Measurements from ENCODE around the gene AFF3. TPM values are rescaled to one million over a fixed set of nuclear protein-coding genes. Genes with fewer than 3 reads are reported as not detected.

AFF3 gene
- 1.0 and 1.6 TPM in 2 replicates for total RNA-seq (2014; rRNA removed; shearing (Covaris generic); ENCODE audit: low replicate concordance)

DNA sequence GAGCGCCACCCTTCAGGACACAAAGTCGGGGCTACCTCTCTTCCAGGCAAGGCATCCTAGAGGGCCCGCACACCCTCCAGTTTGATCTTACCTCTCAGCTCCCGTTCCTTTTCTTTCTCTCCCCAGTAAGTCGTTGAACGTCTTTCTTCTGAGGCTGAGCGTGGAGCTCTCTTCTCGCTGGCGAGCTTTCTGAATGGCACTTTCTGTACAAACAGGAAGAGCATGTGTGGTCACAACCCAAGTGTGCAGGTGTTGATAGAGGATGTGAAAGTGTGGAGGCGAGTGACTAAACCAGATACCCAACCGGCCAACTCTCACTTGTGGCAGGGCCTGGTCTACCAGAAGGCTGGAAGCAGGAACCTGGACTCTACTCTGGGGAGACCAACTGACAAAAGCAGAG is at the start of gene AFF3:
AFF3 (minus strand) TSS at position 198 of the 400 bp plus-strand sequence. CDS start 38,136 bp downstream, outside the sequence.
- DNase-seq (ENCODE audit: low read depth), result no peak
- in situ Hi-C loops (cut with HindIII; ENCODE audit: low pct_unique_long_range_greater_than_20kb, low sequenced_read_pairs), result no loop called here

DNA sequence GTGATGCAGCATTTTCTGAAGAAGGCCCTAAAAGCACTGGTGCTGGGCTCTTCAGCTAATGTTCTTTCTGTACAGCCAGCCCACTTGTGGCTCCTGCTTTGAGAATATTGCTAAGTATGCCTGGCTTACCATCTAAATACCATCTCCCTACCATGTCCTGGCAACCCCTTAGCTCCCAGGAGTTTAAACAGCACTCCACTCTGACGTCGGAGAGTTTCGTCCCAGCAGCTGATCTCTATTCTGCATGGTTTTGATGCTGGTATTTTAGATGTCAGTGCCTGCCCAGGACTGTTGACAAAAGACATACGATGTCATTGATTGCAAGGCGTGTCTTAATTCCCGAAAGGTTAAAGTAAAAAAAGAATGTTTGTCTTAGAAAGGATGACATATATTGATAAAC is 47.0 kb upstream of the AFF3 start:
- in situ Hi-C loops (cut with HindIII; ENCODE audit: low pct_unique_long_range_greater_than_20kb, low sequenced_read_pairs), result no loop called here
- no peak for DNase-seq (ENCODE audit: low read depth)

- in situ Hi-C loops (cut with HindIII; ENCODE audit: low pct_unique_long_range_greater_than_20kb, low sequenced_read_pairs), result no loop called here
- DNase-seq (ENCODE audit: low read depth), result no peak
Measured at GRCh38 chr2:100188326-100188725, 45.9 kb upstream of the AFF3 start.

- in situ Hi-C loops (cut with HindIII; ENCODE audit: low pct_unique_long_range_greater_than_20kb, low sequenced_read_pairs), result no loop called here
- DNase-seq (ENCODE audit: low read depth), result no peak
Measured at GRCh38 chr2:100186126-100186525, 43.7 kb upstream of the AFF3 start.

DNA sequence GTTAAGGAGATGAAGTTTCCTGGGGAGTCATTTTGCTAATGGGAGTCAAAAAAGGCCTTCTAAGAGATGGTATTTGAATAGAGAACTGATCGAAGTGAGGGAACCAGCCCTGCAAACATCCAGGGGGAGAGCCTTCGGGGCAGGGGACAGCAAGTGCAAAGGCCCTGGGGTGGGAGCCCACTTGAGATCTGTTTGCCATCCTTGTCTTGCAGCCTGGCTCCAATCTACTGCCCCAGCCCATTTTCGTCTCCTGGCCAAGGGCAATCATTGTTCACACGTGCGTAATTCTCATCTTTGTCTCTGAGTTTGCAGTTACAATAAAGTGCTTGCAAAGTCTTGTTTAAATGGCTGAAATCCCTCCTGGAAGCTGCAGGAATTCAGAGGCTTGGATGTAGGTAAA is 43.1 kb upstream of the AFF3 start:
- DNase-seq (ENCODE audit: low read depth), result no peak
- in situ Hi-C loops (cut with HindIII; ENCODE audit: low pct_unique_long_range_greater_than_20kb, low sequenced_read_pairs), result no loop called here

DNA sequence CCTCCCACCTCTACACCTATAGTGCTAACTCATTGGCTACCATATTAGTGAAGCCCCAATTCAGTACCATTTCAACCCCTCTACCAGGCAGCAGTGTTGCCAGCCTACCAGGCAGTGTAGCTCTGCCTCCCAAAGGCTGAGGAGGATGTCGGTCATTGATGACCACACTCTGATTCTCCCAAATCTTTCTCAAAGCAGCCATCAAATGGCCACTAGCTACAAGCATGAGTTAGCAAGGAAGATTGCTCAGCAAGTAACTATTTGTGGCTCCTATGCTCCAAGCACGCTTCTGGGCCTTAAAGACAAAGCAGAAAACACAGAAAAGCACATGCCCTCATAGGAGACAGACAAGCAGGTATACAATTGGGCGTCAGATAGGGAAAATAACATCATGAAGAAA is 42.7 kb upstream of the AFF3 start:
- DNase-seq (ENCODE audit: low read depth), result no peak
- in situ Hi-C loops (cut with HindIII; ENCODE audit: low pct_unique_long_range_greater_than_20kb, low sequenced_read_pairs), result no loop called here

- no peak for DNase-seq (ENCODE audit: low read depth)
- in situ Hi-C loops (cut with HindIII; ENCODE audit: low pct_unique_long_range_greater_than_20kb, low sequenced_read_pairs), result no loop called here
Measured at GRCh38 chr2:100184055-100184737, 41.8 kb upstream of the AFF3 start.

DNA sequence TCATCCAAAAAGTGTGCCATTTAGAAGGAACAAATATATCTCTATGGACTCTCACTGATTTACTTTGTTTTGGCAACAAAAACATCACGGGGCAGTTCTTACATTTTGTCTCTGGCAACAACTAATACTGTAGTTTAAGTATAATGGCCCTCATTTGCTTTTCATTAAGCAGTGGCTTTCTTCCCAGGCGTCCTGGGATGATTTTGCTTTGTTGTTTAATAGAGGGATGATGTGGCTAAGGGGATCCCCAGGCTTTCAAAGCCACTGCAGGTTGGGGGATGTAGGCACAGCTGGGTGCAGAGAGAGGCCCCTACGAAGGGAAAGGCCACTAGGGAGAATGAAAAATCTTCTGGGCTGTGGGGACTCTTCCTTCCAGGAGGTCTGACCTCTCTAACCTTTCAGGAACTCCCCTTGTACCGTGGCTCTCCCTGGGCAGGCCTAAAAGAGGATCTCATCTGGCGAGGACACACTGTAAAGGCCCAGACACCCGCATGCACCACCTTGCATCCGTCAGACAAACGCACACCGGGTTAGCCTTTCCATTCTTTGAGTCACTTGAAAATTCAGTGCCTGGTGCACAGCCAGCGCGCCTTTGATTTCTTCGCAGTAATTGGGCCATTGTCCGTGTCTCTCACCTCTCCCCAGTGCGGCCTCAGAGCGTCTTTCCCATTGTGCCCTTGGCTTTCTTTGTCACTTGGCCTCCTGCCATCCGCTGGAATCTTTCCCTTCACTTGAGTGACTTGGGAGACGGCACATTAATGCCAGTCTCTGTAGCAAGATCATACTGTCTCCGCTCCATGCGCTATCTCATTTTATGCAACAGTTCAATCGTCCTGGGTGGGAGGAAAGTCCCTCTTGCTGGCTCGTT is 40.3 kb upstream of the AFF3 start:
- no peak for DNase-seq (ENCODE audit: low read depth)
- in situ Hi-C loops (cut with HindIII; ENCODE audit: low pct_unique_long_range_greater_than_20kb, low sequenced_read_pairs), result no loop called here

DNA sequence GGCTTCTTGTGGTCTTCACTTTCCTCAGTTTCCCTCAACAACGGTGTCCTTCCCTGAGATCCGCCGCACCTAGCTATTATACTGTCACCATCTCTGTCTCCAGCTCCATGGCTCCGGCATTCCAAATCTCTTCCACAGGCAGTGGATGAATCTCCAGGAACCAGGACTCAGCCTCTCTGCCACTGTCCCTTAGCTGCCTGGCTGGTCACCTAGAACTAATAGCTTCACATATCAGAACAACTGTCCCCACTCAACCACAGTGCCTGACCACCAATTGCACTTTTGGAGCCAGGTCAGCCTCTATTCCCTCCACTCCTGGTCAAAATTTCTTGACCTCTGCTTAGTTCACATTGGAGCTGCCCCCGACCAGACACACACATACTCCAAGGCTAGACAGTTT is 38.1 kb upstream of the AFF3 start:
- DNase-seq (ENCODE audit: low read depth), result no peak
- in situ Hi-C loops (cut with HindIII; ENCODE audit: low pct_unique_long_range_greater_than_20kb, low sequenced_read_pairs), result no loop called here

GRCh38 chr2:100179806-100180205 is 37.4 kb upstream of the AFF3 start:
- in situ Hi-C loops (cut with HindIII; ENCODE audit: low pct_unique_long_range_greater_than_20kb, low sequenced_read_pairs), result no loop called here
- DNase-seq (ENCODE audit: low read depth), result no peak

GRCh38 chr2:100178864-100179263 is 36.5 kb upstream of the AFF3 start:
- in situ Hi-C loops (cut with HindIII; ENCODE audit: low pct_unique_long_range_greater_than_20kb, low sequenced_read_pairs), result no loop called here
- DNase-seq (ENCODE audit: low read depth), result no peak

- peak; percentile 81 for DNase-seq (ENCODE audit: low read depth)
- in situ Hi-C loops (cut with HindIII; ENCODE audit: low pct_unique_long_range_greater_than_20kb, low sequenced_read_pairs), result no loop called here
Measured at GRCh38 chr2:100178085-100178788, 35.8 kb upstream of the AFF3 start.

DNA sequence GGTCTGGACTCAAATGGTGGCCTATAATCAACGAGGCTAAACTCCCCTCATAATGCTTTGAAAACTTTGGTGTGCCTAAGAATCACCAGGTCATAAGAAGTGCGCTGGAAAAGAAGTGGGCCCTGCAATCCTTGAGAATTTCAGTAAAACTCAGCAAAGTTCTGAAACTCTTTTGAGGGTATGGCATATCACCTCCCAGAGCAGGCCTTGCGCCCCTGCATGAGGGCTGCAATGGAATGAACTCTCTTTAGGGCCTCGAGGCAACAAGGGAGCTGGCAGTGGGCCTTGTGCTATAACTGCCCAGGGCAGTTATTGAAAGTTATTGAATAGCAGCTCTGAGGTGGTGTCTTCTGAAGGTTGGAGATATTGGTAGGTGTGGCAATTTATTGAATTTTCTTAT is 34.5 kb upstream of the AFF3 start:
- no peak for DNase-seq (ENCODE audit: low read depth)
- in situ Hi-C loops (cut with HindIII; ENCODE audit: low pct_unique_long_range_greater_than_20kb, low sequenced_read_pairs), result no loop called here

DNA sequence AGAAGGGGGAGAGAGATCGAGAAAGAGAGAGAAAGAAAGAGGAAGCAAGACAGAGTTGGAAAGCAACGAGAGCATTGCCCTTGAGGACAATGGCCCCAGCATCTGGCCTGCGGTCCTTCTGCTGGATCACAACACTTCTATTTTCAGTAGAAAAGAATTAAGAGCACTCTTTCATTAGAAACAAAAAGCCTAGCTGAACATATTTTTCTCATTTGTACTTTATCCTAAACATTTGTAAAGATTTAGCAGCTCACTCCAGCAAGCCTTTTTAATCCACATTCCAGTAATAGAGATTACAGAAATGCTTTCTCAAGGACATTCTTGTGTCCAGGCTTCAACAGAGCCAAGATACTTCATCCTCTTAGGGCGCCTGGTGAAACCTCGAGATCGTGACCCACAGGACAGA is 31.6 kb upstream of the AFF3 start:
- no peak for DNase-seq (ENCODE audit: low read depth)
- in situ Hi-C loops (cut with HindIII; ENCODE audit: low pct_unique_long_range_greater_than_20kb, low sequenced_read_pairs), result no loop called here

DNA sequence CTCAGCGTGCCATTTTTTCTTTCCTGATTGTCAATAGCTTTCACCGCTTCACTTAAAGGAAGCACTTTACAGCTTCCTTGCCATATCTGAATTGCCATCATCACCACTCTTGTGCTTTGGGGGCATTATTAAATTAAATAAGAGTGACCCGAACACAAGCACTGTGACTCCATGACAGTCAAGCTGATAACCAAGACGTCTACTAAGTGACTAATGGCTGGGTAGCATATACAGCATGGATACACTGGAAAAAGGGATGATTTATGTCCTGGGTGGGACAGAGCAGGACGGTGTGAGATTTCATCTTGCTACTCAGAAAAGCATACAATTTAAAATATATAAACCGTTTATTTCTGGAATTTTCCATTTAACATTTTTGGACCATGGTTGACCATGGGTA is 24.3 kb upstream of the AFF3 start:
- DNase-seq (ENCODE audit: low read depth), result no peak

DNA sequence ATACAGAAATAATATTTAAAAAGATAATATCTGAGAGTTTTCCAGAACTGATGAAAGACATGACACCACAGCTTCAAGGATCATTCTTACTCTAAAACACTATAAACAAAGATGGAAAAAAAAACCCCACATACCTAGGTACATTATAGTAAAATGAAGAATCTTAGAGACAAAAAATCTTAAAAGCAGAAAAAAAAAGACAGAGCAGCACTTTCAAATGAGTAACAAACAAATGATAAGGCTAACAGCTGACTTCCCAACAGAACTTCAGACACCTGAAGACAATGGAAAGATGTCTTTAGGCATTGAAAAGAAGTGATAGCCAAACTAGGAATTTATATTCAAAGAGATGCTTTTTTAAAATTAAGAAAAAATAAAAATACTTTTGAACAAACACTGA is 21.2 kb upstream of the AFF3 start:
- in situ Hi-C loops (cut with HindIII; ENCODE audit: low pct_unique_long_range_greater_than_20kb, low sequenced_read_pairs), result no loop called here
- DNase-seq (ENCODE audit: low read depth), result no peak

More for the DNA sequence above, 24.3 kb upstream of the AFF3 start:
- in situ Hi-C loops (cut with HindIII; ENCODE audit: low pct_unique_long_range_greater_than_20kb, low sequenced_read_pairs), result no loop called here

- no peak for DNase-seq (ENCODE audit: low read depth)
- in situ Hi-C loops (cut with HindIII; ENCODE audit: low pct_unique_long_range_greater_than_20kb, low sequenced_read_pairs), result no loop called here
Measured at GRCh38 chr2:100161945-100162620, 19.7 kb upstream of the AFF3 start.

- DNase-seq (ENCODE audit: low read depth), result no peak
- in situ Hi-C loops (cut with HindIII; ENCODE audit: low pct_unique_long_range_greater_than_20kb, low sequenced_read_pairs), result no loop called here
Measured at GRCh38 chr2:100160396-100160795, 18.0 kb upstream of the AFF3 start.
